NOMO-1 treated with dmso at 0.1 percent for 144 hours (cell line): Measurements from ENCODE around the gene AJAP1.
"Not testable (repeated sequence)": the region's sequence is repeated elsewhere in the genome, so short reads cannot be mapped to it uniquely, and the experiment has no call there.

Source experiments
- DNase-seq: peaks from one replicate; lab custom pipeline; 2025; ENCODE audit not compliant: unreplicated experiment; lab: John Stamatoyannopoulos, UW

The AJAP1 gene

DNA sequence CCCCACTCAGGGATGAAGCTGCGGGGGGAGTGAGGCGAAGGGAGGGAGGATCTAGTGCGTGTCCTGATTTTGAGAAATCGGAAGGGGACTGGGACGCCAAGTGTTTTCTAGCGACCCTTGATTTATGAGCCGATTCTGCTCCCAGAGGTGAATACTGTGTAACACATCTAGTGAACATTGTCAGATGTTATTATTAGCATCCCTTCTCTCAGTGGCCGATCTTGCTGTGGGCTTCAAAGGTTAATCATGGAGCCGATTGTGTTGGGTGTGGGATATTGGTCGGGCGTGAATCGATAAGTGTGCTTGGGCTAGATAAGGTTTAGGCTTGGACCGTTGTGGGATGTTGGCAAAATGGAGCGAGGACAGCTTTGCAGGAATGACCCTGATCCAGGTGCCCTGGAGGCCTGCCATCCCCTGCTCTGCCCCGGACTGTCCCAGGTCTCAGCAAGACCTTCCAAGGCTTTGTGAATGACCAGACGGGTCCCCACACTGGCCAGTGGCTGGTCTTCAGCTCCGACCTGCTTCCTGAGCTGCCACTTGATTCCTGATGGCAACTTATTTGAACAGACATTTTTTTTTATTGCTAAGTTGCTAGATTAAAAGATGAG, 2.2 kb downstream of the AJAP1 start:
- DNase-seq, result no peak

DNA sequence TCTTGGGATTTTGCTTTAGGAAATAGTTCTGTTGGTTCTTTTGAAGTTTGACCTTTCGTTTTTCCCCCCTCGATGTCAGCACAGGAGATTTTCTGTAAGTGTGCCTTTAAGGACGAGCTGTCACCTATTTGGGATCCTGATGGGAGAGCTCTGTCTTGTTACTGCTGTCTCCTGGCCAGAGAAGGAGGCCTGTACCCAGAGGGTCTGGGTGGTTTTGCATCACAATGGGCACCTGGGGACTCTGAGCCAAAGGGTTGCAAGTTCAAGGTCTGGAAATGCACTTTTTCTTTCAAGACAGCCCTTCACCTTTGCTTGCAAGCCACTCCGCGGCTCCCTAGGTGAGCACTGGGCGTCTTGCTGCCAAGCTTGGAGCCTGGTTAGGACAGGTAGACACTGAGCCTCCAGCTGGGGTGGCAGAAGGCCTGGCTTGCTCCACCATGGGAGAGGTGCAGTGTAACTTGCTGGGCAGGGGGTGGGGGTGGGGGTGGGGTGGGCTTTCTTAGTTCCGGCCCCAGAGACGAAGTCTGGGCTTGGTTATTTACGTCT, 2.9 kb downstream of the AJAP1 start:
- no peak for DNase-seq

DNA sequence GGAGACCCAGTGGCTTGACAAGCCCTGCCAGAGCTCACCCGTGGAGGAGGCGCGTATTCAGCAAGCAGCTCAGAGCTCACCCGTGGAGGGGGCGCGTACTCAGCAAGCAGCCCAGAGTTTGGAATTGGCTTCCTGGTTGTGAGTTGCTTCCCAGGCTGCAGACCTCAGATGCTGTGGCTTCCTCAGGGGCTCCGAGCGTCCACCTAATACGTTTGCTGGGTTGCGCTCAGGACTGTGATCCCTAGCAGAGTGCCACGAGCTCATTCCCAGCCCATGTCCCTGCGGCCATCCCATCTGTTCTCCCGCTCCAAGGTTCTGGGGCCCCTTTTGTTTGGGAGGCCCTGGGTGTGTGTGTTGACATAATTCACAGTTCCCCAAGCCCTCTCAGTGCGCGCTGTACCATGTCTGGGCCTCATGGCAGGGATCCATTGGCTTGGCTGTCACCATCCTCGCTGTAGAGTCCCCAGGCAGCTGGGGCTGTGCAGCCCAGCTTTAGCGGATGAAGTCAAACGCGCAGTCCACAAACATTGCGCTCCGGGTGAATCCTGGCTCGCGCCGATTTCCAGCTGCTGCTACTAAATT, 3.6 kb downstream of the AJAP1 start:
- no peak for DNase-seq

DNA sequence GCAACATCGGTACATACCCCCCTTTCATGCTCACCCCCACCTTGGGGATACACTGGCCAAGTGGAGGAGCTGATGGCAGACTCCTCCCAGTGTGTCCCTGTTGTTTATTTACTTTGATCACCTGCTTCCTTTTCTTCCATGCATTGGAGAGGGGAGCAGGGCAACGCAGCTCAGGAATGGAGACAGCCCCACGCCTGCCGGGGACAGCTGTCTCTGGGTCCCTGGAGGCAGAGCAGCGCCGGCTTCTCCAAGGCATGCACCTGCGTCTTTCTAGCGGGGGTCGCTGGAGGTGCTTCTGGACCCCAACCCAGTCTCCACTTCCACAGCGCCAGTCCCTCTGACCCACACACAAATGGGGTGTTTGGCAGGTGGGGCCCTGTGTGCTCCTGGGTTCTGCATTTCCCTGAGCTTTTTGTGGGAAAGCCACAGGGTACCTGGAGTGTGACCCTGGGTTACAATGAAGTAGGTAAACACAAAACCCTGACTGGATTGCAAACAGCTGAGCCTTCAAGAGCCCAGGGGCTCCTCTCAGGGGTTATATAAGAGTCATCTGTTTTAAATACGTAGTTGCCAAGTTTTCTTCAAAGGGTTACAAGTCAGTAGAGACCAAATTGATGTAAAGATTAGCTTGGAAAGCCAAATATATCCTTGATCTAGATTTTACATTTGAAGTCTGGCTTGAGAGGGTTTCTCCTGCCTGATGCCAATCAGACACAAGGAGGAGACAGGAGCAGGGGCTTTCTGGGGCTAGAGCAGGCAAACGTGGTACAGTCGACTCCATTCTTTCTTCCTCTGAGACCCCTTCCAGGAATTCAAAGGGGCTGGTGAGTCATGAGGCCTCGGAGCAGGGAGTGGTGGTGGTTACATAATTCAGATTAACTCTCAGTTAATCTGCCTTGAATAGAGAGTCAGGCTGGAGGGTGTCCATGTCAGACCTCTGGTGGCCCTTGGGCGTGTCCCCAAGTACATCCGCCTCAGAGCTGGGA, 4.5 kb downstream of the AJAP1 start:
- DNase-seq, result no peak

DNA sequence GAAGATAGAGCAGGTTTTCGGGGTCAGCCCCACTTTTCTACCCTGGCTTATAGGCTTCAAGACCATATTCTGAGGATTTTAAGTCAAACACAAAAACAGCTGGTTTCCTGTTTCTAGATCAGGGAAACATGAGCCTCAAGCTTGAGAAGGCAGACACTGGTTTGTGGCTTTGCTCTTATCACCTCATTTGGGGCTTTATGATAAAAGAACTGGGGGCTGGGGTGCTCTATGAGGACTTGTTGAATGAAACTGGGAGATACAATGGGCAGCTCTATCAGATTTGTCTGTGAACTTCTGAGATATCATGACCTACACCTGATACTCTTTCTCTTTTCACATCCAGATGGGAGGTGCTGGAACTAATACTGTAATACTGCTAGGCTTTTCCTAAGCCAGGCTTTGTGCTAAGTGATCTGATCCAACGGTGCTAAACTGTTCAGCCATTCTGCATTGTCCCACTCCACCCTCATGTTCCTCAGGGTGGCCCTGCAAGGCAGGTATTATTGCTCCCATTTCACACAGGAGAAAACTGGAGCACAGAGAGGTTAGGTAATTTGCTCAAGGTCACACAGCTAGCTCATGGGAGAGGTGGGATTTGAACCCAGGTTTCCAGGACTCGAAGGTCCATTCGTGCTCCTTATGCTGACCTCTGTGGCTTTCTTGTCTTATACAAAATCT, 6.6 kb downstream of the AJAP1 start:
- DNase-seq, result no peak

DNA sequence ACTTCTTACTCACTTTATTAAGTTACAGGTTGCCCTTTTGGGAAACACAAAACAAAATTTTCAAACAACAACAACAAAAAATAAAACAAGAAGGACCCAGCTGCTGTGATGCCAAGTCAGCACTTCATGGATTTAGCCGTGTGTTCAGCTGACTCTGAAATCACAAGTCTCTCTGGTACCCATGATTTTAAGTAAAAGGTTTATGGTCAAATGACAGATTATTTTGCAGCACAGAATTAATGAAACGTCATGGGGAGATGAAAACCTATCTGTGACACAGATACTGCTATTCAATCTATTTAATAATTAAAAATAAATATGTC, 7.1 kb downstream of the AJAP1 start:
- no peak for DNase-seq

DNA sequence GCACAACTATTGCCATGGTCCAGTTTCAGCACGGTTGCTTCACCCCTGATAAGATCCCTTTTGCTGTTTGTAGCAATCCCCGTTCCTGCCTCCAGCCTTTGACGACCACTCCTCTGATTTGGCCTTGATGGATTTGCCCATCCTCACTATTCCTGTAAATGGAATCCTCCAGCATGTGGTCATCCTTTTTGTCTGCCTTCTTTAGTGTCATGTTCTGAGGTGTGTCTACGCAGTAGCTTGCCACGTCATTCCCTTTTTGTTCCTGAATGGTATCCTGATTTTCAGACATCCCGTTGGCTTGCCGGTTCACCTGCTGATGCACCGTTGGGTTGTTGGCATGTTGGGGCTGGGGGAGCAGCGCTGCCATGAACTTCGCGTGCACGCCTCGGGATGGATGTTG, 7.8 kb downstream of the AJAP1 start:
- DNase-seq, result no peak

DNA sequence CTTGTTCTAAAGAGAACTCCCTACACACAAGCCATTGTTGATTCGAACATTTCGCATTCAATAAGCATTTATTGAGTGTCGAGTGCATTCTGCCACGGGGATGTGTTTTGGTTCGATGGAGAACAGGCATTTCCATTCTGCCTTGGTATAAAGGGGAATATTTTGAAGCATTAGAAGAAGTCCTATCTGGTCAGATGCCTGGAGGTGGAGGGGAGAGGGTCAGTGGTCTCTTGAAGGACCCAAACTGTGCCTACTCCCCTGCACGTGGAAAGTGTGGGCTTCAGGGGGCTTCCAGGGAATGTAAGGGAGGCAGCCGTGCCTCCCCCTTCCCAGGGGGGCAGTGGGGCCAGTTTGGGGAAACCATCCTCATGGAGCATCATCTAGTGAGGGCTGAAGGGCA, 8.3 kb downstream of the AJAP1 start:
- DNase-seq, result no peak

DNA sequence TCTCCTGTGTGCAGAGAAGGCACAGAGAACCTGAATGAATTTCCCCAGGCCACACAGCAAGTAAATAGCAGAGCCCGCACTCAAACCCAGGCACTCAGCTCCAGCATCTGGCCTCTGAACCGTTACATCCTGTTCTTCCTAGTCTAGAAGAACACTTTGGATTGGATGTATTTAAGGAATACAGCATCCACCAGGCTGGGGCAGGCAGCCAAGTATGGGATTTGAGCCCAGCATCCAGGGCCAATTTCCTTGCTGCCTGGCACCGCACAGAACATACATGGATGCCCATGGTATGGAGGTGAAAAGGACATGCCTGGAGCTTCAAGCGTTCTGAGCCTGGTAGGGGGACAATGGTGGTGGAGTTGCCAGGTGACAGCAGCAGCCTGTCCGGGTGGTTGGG, 9.7 kb downstream of the AJAP1 start:
- no peak for DNase-seq

DNA sequence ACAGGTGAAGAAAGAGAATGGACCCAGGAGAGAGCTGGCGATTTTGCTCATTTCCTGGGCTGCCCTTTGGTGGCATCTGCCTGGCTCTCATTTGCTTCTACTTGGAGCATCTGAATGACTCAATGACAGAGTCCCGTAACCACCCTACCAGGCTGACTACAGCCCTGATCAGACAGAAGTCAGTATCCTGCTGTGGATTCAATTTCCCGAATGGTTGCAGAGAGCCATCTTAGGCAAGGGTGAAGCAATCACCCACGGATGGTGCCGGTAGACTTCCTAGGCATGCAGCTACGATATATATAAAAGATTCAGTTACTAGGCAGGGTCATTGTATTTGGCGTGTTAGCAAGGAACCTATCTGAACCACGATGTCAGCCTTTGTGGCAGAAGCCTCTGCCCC, 10.2 kb downstream of the AJAP1 start:
- no peak for DNase-seq

DNA sequence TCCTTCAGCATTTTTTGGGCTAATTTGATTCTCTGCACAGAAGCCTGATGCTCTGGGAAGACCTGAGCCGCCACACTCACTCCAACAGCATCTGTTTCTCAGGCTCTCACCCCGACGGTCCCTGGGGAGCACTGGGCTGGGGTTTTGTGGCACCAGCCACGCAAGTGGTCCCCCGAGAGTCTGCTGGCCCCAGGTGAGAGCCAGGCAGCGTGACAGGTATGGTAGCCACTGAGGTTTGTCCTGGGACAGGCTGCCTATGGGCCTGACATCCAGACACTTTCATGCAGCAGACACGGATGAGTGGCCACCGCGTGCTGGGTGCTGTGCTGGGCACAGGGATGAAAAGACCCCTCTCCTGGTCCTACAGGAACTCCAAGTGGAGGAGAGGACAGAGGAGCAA, 11.0 kb downstream of the AJAP1 start:
- DNase-seq, result no peak

DNA sequence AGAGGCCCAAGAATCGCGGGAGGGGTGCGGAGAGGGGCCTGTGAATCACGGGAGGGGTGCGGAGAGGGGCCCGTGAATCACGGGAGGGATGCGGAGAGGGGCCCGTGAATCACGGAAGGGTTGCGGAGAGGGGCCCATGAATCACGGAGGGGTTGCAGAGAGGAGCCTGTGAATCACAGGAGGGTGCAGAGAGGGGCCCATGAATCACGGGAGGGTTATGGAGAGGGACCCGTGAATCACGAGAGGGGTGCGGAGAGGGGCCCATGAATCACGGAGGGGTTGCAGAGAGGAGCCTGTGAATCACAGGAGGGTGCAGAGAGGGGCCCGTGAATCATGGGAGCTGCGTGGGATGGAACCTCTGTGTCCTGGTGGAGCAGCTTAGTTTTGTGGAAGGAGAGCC, 12.3 kb downstream of the AJAP1 start:
- not testable (repeated sequence) for DNase-seq

DNA sequence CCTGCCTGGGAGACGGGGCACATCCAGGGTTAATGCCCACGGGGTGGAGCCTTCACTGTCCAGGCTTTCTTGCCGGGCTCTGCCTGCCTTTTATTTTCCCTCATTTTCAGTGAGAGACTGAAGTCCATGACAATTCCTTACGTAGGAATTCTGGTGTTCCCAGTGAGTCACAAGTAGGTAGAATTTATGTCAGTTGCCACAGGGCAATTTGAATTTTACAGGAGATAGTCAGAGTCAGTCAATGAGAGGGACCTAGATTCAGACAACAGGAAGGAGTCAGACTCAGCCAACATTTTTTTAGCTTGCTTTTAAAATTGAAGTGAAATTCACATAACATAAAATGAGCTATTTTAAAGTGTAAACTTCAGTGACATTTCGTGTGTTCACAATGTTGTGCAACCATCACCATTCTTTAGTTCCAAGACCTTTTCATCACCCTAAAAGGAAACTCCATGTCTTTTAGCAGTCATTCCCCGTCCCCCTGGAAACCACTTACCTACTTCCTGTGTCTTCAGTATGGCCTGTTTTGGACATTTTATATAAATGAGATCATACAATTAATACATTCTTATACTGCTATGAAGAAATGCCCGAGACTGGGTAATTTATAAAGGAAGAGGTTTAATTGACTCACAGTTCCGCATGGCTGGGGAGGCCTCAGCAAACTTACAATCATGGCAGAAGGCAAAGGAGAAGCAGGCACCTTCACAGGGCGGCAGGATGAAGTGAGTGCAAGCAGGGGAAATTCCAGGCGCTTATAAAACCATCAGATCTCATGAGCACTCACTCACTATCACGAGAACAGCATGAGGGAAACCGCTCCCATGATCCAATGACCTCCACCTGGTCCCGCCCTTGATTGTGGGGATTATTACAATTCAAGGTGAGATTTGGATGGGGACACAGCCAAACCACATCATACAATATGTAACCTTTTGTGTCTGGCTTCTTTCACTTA, 14.6 kb downstream of the AJAP1 start:
- no peak for DNase-seq

DNA sequence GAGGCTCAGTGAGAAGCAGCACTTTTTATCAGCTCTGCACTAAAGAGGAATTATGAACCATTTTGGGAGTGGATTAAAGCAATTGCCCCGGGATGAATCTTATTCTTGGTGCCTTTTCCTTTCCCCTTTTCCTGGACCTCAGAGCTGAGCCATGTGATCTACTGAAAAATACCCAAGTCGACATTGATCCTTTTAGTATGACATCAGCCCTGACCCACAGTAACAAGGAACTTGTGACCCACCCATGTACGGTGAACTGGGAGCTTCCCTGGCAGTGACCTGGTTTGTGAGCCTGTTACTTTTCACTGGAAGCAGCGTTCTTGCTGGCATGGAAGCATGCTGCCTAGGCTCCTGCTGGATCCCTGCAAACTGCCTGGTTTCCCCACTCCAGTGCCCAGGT, 15.9 kb downstream of the AJAP1 start:
- DNase-seq, result no peak

DNA sequence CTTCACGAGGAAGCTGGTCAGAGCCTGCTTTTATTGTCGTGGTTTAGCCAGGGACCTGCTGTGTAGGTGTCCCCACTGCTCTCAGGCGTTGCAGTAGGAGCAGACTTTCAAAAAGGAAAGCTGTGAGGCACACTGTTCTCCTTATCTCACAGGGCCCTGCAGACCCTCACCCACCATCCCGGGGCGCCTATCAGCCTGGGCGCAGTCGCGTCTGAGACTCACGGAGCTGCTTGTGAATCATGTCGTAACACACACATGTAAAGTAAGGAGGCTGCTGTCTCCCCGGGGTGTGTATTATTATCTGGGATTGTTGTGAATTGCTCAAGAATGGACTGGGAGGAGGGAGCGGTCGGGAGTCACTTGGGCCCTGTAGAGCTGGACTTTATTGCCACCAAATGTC, 17.4 kb downstream of the AJAP1 start:
- DNase-seq, result no peak

DNA sequence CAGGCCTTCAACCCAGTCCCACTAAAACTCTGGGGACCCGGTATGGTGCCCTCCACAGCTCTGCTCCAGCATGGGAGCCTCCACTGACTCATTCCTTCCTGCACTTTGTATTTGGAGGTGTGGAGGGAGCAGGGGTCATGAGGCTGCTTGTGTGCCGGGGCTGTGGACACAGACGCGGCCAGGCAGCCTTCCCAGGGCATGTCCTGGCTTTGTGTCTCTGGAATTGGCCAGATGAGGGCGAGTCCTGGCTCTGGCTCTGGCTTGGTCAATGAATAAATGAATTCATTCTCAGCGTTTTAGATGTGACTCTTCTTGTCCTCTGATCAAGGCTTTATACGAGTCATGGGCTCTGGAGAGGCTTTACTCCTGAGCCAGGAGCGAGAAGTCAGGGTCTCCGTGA, 19.1 kb downstream of the AJAP1 start:
- DNase-seq, result no peak

DNA sequence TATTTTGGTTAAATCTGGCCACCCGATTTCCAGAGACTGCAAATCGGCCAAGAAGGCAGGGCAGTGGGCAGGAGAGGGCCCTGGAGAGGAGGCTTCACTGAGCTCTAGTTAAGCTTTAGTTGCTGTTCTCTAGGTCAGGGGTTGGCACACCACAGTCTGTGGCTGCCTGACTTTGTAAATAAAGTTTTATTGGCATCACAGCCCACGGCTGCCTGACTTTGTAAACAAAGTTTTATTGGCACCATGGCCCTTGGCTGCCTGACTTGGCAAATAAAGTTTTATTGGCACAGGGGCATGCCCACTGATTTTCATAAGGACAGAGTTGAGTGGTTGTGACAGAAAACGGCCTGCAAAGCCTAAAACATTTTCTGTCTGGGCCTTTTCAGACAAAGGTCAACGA, 19.7 kb downstream of the AJAP1 start:
- no peak for DNase-seq

DNA sequence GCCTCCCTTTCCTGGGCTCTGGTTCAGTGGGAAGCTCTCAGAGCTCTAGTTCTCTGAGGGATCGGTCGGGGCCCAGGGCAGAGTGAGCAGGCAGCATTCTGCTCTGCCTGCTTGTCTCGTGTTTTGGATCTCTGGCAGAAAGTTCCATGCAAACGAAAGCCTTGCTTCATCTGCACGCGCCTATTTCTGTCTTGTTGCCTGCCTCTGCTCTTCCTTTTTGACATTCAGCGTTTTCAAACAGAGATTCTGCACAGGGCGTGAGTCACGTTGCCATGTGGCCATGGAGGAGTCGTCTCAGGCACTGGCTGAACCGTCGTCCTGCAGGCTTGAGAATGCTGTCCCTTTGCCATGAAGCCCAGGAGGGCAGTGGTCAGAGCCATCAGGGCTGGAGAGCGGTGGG, 20.3 kb downstream of the AJAP1 start:
- no peak for DNase-seq

DNA sequence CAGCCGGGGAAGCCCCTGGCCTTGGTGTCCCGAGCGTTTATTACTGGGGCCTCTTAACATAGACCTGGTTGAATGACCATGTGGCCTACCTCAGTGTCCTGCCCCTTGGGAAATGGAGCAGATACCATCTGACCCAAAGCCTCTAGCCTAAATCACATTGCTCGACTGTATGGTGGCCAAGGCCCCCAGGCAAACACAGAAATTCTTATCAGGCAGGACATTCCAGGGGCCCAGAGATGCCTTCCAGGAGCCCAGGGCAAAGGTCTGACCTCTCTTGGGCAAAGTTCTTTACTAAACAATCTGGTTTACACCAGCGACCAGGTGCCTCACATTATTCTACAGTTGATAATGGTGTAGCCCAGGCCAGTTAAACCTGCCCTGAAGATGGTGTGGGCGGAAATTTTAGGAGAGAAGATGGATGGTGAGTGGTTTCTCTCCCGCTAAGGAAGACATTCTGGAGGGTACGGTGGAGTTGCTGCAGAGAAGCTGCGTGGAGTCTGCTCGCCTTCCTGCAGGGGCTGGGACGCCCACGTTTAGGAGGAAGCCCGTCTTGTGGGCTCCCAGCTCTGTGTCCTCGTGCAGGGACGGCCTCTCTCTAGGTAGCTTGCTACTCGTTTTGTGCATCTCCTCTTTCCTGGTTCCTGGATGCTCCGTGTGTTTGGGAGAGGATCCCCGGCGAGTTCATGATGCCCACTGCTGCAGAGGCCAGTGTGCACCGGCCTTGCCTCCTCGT, 21.2 kb downstream of the AJAP1 start:
- DNase-seq, result no peak

DNA sequence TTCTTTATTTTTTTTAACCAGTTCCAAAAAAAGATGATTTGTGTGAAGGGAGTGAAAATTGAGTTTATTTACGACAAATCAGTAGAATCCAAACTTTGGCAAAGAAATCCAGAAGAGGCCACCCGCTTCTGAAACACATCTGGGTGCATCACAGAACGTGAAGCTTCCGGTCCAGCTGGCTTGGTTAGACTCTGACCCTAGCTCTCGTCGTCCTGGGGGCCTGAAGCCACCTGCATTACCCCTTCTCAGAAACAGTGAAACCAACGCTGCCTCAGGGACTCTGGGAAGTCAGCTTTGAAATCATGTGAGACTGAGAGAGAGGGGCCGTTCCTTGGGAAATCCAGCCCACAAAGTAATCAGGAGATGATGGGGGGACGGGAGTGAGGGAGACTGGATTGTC, 21.8 kb downstream of the AJAP1 start:
- DNase-seq, result no peak
